HepG2 (cell line): ENCODE measurements around the gene QDPR. TPM values are rescaled to one million over a fixed set of nuclear protein-coding genes. Genes with fewer than 3 reads are reported as not detected.

ENCODE experiments used
- CBX2 ChIP-seq, 2 experiments: fragments of 200-600 bp in 1 of 2; sonication (generic); formaldehyde crosslinking in 1 of 2; IDR thresholded peaks; 2 replicates each; pipeline versions ENCODE4 v1.7.0 to v1.8.1; 2018 to 2022; ENCODE audit warnings: low read depth in 2 of 2, low read length in 1 of 2, mild to moderate bottlenecking in 1 of 2, missing genetic modification reagents in 1 of 2
- LCORL ChIP-seq, 2 experiments: fragments of 450-650 bp in 1 of 2; sonication (generic) in 1 of 2; formaldehyde crosslinking in 1 of 2; IDR thresholded peaks; 2 replicates each; pipeline versions ENCODE4 v1.5.0 to v1.6.1; 2017 to 2020; ENCODE audit warnings: antibody characterized with exemption in 1 of 2, missing genetic modification reagents in 1 of 2
- MTA1 ChIP-seq: sonication (generic); formaldehyde crosslinking; IDR thresholded peaks from 2 replicates; pipeline ENCODE4 v1.4.0; 2020; ENCODE audit warnings: missing genetic modification reagents, mild to moderate bottlenecking, borderline replicate concordance
- MTA3 ChIP-seq: sonication (generic); formaldehyde crosslinking; IDR thresholded peaks from 2 replicates; pipeline ENCODE4 v1.4.0; 2020; ENCODE audit warnings: missing genetic modification reagents
- MXD4 ChIP-seq: IDR thresholded peaks from 2 replicates; pipeline ENCODE4 v1.6.1; 2016; ENCODE audit warnings: mild to moderate bottlenecking, missing biosample characterization, missing genetic modification reagents
- NFYB ChIP-seq: sonication (generic); formaldehyde crosslinking; IDR thresholded peaks from 2 replicates; pipeline ENCODE4 v1.4.0; 2020; ENCODE audit warnings: missing genetic modification reagents
- POGZ ChIP-seq: sonication (generic); formaldehyde crosslinking; IDR thresholded peaks from 2 replicates; pipeline ENCODE4 v1.4.0; 2020; ENCODE audit warnings: mild to moderate bottlenecking, missing genetic modification reagents
- PTBP1 ChIP-seq: fragments of 200-400 bp; formaldehyde crosslinking; IDR thresholded peaks from 2 replicates; pipeline ENCODE4 v1.6.1; 2018; ENCODE audit warnings: low read length, low read depth; ENCODE audit not compliant: poor library complexity, severe bottlenecking
- RARA ChIP-seq: IDR thresholded peaks from 2 replicates; pipeline ENCODE4 v1.6.1; 2016; ENCODE audit warnings: missing genetic modification reagents, missing compliant biosample characterization
- RNF2 ChIP-seq: fragments of 450-650 bp; conservative IDR thresholded peaks from 2 replicates; pipeline ENCODE4 v1.6.1; 2016; ENCODE audit warnings: low read depth
- SNAPC2 ChIP-seq: sonication (generic); formaldehyde crosslinking; IDR thresholded peaks from 2 replicates; pipeline ENCODE4 v1.8.1; 2022; ENCODE audit warnings: mild to moderate bottlenecking, missing genetic modification reagents
- TCF12 ChIP-seq, 2 experiments: fragments of 450-650 bp in 1 of 2; sonication (generic) in 1 of 2; formaldehyde crosslinking in 1 of 2; IDR thresholded peaks; 2 replicates each; pipeline versions ENCODE4 v1.6.1 to v1.8.0; 2017 to 2022; ENCODE audit warnings: antibody characterized with exemption in 1 of 2, mild to moderate bottlenecking in 1 of 2, missing genetic modification reagents in 1 of 2, moderate library complexity in 1 of 2
- XBP1 ChIP-seq: sonication (generic); formaldehyde crosslinking; IDR thresholded peaks from 2 replicates; pipeline ENCODE4 v1.5.0; 2020; ENCODE audit warnings: missing genetic modification reagents
- ZNF124 ChIP-seq: sonication (generic); formaldehyde crosslinking; IDR thresholded peaks from 2 replicates; pipeline ENCODE4 v1.4.0; 2020; ENCODE audit warnings: missing genetic modification reagents
- ZNF160 ChIP-seq: sonication (generic); formaldehyde crosslinking; IDR thresholded peaks from 2 replicates; pipeline ENCODE4 v1.8.0; 2022; ENCODE audit warnings: mild to moderate bottlenecking, inconsistent platforms, missing genetic modification reagents
- ZNF232 ChIP-seq: sonication (generic); formaldehyde crosslinking; IDR thresholded peaks from 2 replicates; pipeline ENCODE4 v1.4.0; 2020; ENCODE audit warnings: missing genetic modification reagents, borderline replicate concordance
- ZNF251 ChIP-seq: sonication (generic); formaldehyde crosslinking; IDR thresholded peaks from 2 replicates; pipeline ENCODE4 v1.9.0; 2021; ENCODE audit warnings: mild to moderate bottlenecking, missing genetic modification reagents
- ZNF317 ChIP-seq: sonication (generic); formaldehyde crosslinking; IDR thresholded peaks from 2 replicates; pipeline ENCODE4 v1.5.0; 2020; ENCODE audit warnings: mild to moderate bottlenecking, missing genetic modification reagents
- ZNF33B ChIP-seq: sonication (generic); formaldehyde crosslinking; IDR thresholded peaks from 2 replicates; pipeline ENCODE4 v1.5.1; 2020; ENCODE audit warnings: mild to moderate bottlenecking, missing genetic modification reagents
- ZNF557 ChIP-seq: sonication (generic); formaldehyde crosslinking; IDR thresholded peaks from 2 replicates; pipeline ENCODE4 v1.4.0; 2020; ENCODE audit warnings: missing genetic modification reagents
- ZNF670 ChIP-seq: sonication (generic); formaldehyde crosslinking; IDR thresholded peaks from 2 replicates; pipeline ENCODE4 v1.8.0; 2022; ENCODE audit warnings: mild to moderate bottlenecking, missing genetic modification reagents, borderline replicate concordance
- ZNF883 ChIP-seq: sonication (generic); formaldehyde crosslinking; IDR thresholded peaks from 2 replicates; pipeline ENCODE4 v1.5.1; 2020; ENCODE audit warnings: mild to moderate bottlenecking, missing genetic modification reagents; ENCODE audit errors: not compliant biosample characterization
- ZSCAN21 ChIP-seq: sonication (generic); formaldehyde crosslinking; IDR thresholded peaks from 2 replicates; pipeline ENCODE4 v1.8.0; 2022; ENCODE audit warnings: mild to moderate bottlenecking, missing genetic modification reagents, moderate library complexity, borderline replicate concordance
- ZSCAN25 ChIP-seq: sonication (generic); formaldehyde crosslinking; IDR thresholded peaks from 2 replicates; pipeline ENCODE4 v1.8.0; 2022; ENCODE audit warnings: mild to moderate bottlenecking, missing genetic modification reagents
- ZSCAN31 ChIP-seq: sonication (generic); formaldehyde crosslinking; IDR thresholded peaks from 2 replicates; pipeline ENCODE4 v1.5.0; 2020; ENCODE audit warnings: low read depth, mild to moderate bottlenecking, missing genetic modification reagents
- polyA plus RNA-seq, 8 experiments: library from polyadenylated mRNA; depleted of rRNA in 3 of 8; stranded (reverse) in 7 of 8; unstranded in 1 of 8; fragments of >200 nt; fragmentation: Illumina TruSeq in 4 of 8; extraction: Trizol in 4 of 8; gene quantifications; 2 replicates each; pipeline versions ENCODE4 v1.2.1 to v1.2.3, GENCODE V29; 2011 to 2016; ENCODE audit warnings: low read depth in 4 of 8, missing spikeins in 1 of 8, mixed read lengths in 1 of 8; ENCODE audit not compliant: insufficient read depth in 1 of 8
- total RNA-seq, 5 experiments: library from RNA; depleted of rRNA; stranded (reverse); fragments of >200 nt; fragmentation: Illumina TruSeq; extraction: Trizol; gene quantifications; 2 replicates each; pipeline ENCODE4 v1.2.3, GENCODE V29; 2016; ENCODE audit warnings: low read depth in 1 of 5
- TF ChIP-seq, protein P1 (sequence below): sonication (generic); formaldehyde crosslinking; IDR thresholded peaks from 2 replicates; pipeline ENCODE4 v1.9.0; 2021; ENCODE audit warnings: missing genetic modification reagents, mild to moderate bottlenecking, borderline replicate concordance
- TF ChIP-seq, protein P2 (sequence below), 2 experiments: fragments of 450-650 bp in 1 of 2; sonication (generic) in 1 of 2; formaldehyde crosslinking; IDR thresholded peaks; 2 replicates each; pipeline versions ENCODE4 v1.5.0 to v1.8.0; 2020 to 2022; ENCODE audit warnings: mild to moderate bottlenecking in 1 of 2, missing genetic modification reagents in 1 of 2

The QDPR gene
- total and polyA plus RNA-seq, 2 of the 13 experiments (the other 11 are each of a cell fraction or from before 2014, with no cell fraction given) = 9.9 to 95.5 TPM

GRCh38 chr4:17511950-17512795 lies at the start of gene QDPR (continued):
- TF ChIP-seq NFYB (CRISPR knock-in tag) (no peak), ZNF883 (CRISPR knock-in tag) (peak; percentile 50), MXD4 (no peak), ZSCAN31 (CRISPR knock-in tag) (no peak), ZNF251 (CRISPR knock-in tag) (no peak), MTA1 (CRISPR knock-in tag) (no peak), ZSCAN25 (CRISPR knock-in tag) (0 out of 2 replicates have a peak, but pooled peaks have one; percentile 59), ZNF557 (CRISPR knock-in tag) (no peak), TCF12 (IDR thresholded peaks at IDR 0.05) (no peak), TCF12 (CRISPR knock-in tag; IDR thresholded peaks at IDR 0.05) (no peak), POGZ (CRISPR knock-in tag) (no peak), CBX2 (IDR thresholded peaks at IDR 0.05; ENCODE audit: low read depth, low read length) (no peak), CBX2 (CRISPR knock-in tag; IDR thresholded peaks at IDR 0.05; ENCODE audit: low read depth) (no peak), LCORL (IDR thresholded peaks at IDR 0.05) (no peak), LCORL (CRISPR knock-in tag; IDR thresholded peaks at IDR 0.05) (no peak), XBP1 (no peak), ZNF124 (CRISPR knock-in tag) (no peak), ZNF33B (CRISPR knock-in tag) (no peak), RNF2 (no peak), ZNF670 (no peak), ZSCAN21 (CRISPR knock-in tag) (no peak), ZNF160 (CRISPR knock-in tag) (no peak; the same call in 1 of the 2 replicates), ZNF232 (CRISPR knock-in tag) (no peak), ZNF317 (CRISPR knock-in tag) (no peak), MTA3 (CRISPR knock-in tag) (no peak), RARA (no peak; the same call in 1 of the 2 replicates), PTBP1 (no peak), SNAPC2 (CRISPR knock-in tag) (no peak)
- TF ChIP-seq, protein P1, sequence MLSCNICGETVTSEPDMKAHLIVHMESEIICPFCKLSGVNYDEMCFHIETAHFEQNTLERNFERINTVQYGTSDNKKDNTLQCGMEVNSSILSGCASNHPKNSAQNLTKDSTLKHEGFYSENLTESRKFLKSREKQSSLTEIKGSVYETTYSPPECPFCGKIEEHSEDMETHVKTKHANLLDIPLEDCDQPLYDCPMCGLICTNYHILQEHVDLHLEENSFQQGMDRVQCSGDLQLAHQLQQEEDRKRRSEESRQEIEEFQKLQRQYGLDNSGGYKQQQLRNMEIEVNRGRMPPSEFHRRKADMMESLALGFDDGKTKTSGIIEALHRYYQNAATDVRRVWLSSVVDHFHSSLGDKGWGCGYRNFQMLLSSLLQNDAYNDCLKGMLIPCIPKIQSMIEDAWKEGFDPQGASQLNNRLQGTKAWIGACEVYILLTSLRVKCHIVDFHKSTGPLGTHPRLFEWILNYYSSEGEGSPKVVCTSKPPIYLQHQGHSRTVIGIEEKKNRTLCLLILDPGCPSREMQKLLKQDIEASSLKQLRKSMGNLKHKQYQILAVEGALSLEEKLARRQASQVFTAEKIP (CRISPR knock-in tag) = no peak
- TF ChIP-seq, protein P2, sequence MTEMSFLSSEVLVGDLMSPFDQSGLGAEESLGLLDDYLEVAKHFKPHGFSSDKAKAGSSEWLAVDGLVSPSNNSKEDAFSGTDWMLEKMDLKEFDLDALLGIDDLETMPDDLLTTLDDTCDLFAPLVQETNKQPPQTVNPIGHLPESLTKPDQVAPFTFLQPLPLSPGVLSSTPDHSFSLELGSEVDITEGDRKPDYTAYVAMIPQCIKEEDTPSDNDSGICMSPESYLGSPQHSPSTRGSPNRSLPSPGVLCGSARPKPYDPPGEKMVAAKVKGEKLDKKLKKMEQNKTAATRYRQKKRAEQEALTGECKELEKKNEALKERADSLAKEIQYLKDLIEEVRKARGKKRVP (CRISPR knock-in tag; IDR thresholded peaks at IDR 0.05) = no peak
